B cell (primary cell): ENCODE data around the gene FANCC. TPM values are rescaled to one million over a fixed set of nuclear protein-coding genes. Genes with fewer than 3 reads are reported as not detected.

Source experiments
- ATAC-seq: fragments of 200-7000 bp; cut with Tn5 transposase; one replicate; pipeline ENCODE4 v1.10.0; 2021; ENCODE audit warnings: low read depth, mild to moderate bottlenecking, moderate number of reproducible peaks, moderate library complexity
- CTCF ChIA-PET: fragments of 350-600 bp; sonication (Branson Sonifier 250); formaldehyde crosslinking; loops from one replicate; lab custom pipeline; 2021; ENCODE audit warnings: antibody characterized with exemption, inconsistent platforms; lab: Charles Lee
- POLR2A ChIA-PET: fragments of 350-600 bp; sonication (Branson Sonifier 250); formaldehyde crosslinking; loops from one replicate; lab custom pipeline; 2021; ENCODE audit warnings: antibody characterized with exemption; lab: Charles Lee
- DNase-seq: peaks from one replicate; pipeline ENCODE4 v3.0.0; 2013
- H2AFZ ChIP-seq: 2 replicates; pipeline ENCODE4 v1.6.1; 2012; ENCODE audit warnings: mild to moderate bottlenecking, low read depth, low read length; ENCODE audit not compliant: insufficient read depth, poor library complexity, severe bottlenecking
- H3K27ac ChIP-seq, 2 donors: 1 replicate in 1 of 2; 2 replicates in 1 of 2; pipeline ENCODE4 v1.5.1; 2012 to 2013; ENCODE audit warnings: low read length in 2 of 2, mild to moderate bottlenecking in 2 of 2, moderate library complexity in 1 of 2
- H3K27me3 ChIP-seq, 4 experiments: fragments of 200-600 bp in 1 of 4; sonication (generic) in 1 of 4; replicated peaks in 1 of 4; 1 replicate in 2 of 4; 2 replicates in 2 of 4; pipeline versions ENCODE4 v1.6.1 to v1.7.0; 2013 to 2016; ENCODE audit warnings: low read length in 3 of 4, mild to moderate bottlenecking in 2 of 4, mixed read lengths in 1 of 4, moderate library complexity in 1 of 4; ENCODE audit not compliant: insufficient read depth in 4 of 4, control insufficient read depth in 3 of 4; ENCODE audit errors: control extremely low read depth in 1 of 4
- H3K36me3 ChIP-seq, 2 experiments: replicated peaks in 1 of 2; 1 replicate in 1 of 2; 2 replicates in 1 of 2; pipeline versions ENCODE4 v1.6.1 to v1.7.1; 2013; ENCODE audit warnings: low read length in 1 of 2; ENCODE audit not compliant: insufficient read depth in 2 of 2, control insufficient read depth in 1 of 2; ENCODE audit errors: control extremely low read depth in 1 of 2, extremely low read depth in 1 of 2
- H3K4me1 ChIP-seq, 2 donors: fragments of 200-600 bp in 1 of 2; sonication (generic) in 1 of 2; 1 replicate in 1 of 2; 2 replicates in 1 of 2; pipeline versions ENCODE4 v1.5.1 to v1.6.1; 2013 to 2017; ENCODE audit warnings: low read length in 2 of 2; ENCODE audit not compliant: control insufficient read depth in 2 of 2, insufficient read depth in 2 of 2
- H3K4me2 ChIP-seq: replicated peaks from 2 replicates; pipeline ENCODE3; 2012; ENCODE audit warnings: mild to moderate bottlenecking, low read depth, low read length; ENCODE audit not compliant: poor library complexity, severe bottlenecking
- H3K4me3 ChIP-seq, 5 experiments: fragments of 200-600 bp in 1 of 5; sonication (generic) in 1 of 5; 1 replicate in 3 of 5; 2 replicates in 2 of 5; pipeline versions ENCODE4 v1.5.1 to v1.7.0; 2011 to 2016; ENCODE audit warnings: low read length in 4 of 5, mild to moderate bottlenecking in 4 of 5, low read depth in 2 of 5, control low read depth in 1 of 5, moderate library complexity in 1 of 5; ENCODE audit not compliant: insufficient read depth in 1 of 5; ENCODE audit errors: control extremely low read depth in 1 of 5, extremely low read depth in 1 of 5
- H3K79me2 ChIP-seq: fragments of 200-600 bp; sonication (generic); one replicate; pipeline ENCODE4 v1.6.0; 2016; ENCODE audit warnings: low read length; ENCODE audit not compliant: control insufficient read depth, insufficient read depth
- H3K9ac ChIP-seq: fragments of 200-600 bp; sonication (generic); 2 replicates; pipeline ENCODE4 v1.6.1; 2017; ENCODE audit warnings: mild to moderate bottlenecking, low read length, moderate library complexity
- H3K9me3 ChIP-seq, 3 donors: one replicate each; pipeline versions ENCODE4 v1.6.1 to v1.7.1; 2013; ENCODE audit warnings: low read length in 2 of 3; ENCODE audit not compliant: control insufficient read depth in 2 of 3, insufficient read depth in 1 of 3; ENCODE audit errors: control extremely low read depth in 1 of 3
- H4K20me1 ChIP-seq: 2 replicates; pipeline ENCODE4 v1.6.0; 2012; ENCODE audit warnings: mild to moderate bottlenecking, low read length; ENCODE audit not compliant: insufficient read depth, control insufficient read depth, poor library complexity, severe bottlenecking
- H3K27ac Mint-ChIP-seq: one replicate; pipeline ENCODE4 v1.8.0; 2021; ENCODE audit warnings: mixed read lengths
- H3K27me3 Mint-ChIP-seq: one replicate; pipeline ENCODE4 v1.8.0; 2021; ENCODE audit warnings: mixed read lengths
- H3K4me1 Mint-ChIP-seq: one replicate; pipeline ENCODE4 v1.8.0; 2021; ENCODE audit warnings: mixed read lengths
- H3K4me3 Mint-ChIP-seq: one replicate; pipeline ENCODE4 v1.8.0; 2021; ENCODE audit warnings: mixed read lengths
- H3K9me3 Mint-ChIP-seq: one replicate; pipeline ENCODE4 v1.8.0; 2022; ENCODE audit warnings: mixed read lengths; ENCODE audit not compliant: insufficient read depth
- EZH2 ChIP-seq: IDR thresholded peaks from 2 replicates; pipeline ENCODE4 v1.6.1; 2012; ENCODE audit warnings: borderline replicate concordance, low read depth, mild to moderate bottlenecking, moderate library complexity, low read length; ENCODE audit not compliant: insufficient read depth, poor library complexity, severe bottlenecking
- WGBS: methylation state at CpG from one replicate; pipeline ENCODE4 v1.1.5; 2013; ENCODE audit warnings: missing lambda C conversion rate; ENCODE audit not compliant: insufficient coverage; 5-methylcytosine and 5-hydroxymethylcytosine counted together
- intact Hi-C: fragments of 100-400 bp; cut with micrococcal nuclease; formaldehyde crosslinking; loops from one replicate; pipeline ENCODE4 v1.10.0; 2022
- polyA plus RNA-seq: library from polyadenylated mRNA; depleted of rRNA; stranded (reverse); fragments of >200 nt; gene quantifications from 2 replicates; pipeline ENCODE4 v1.2.3, GENCODE V29; 2012
- total RNA-seq, 2 donors: library from RNA; stranded (reverse); fragments of 120-200 nt in 1 of 2; gene quantifications; 1 replicate in 1 of 2; 2 replicates in 1 of 2; pipeline versions ENCODE4 v1.2.3 to v1.2.4, GENCODE V29; 2013 to 2022
- TF ChIP-seq, protein P1 (sequence below): fragments of 200-600 bp; IDR thresholded peaks from one replicate; pipeline ENCODE4 v1.8.0; 2022; ENCODE audit warnings: antibody characterized with exemption, mild to moderate bottlenecking

Gene FANCC
- total and polyA plus RNA-seq, 2 donors (not counting 1 experiment from before 2014, with no cell fraction given): 1.8 to 11.1 TPM

DNA sequence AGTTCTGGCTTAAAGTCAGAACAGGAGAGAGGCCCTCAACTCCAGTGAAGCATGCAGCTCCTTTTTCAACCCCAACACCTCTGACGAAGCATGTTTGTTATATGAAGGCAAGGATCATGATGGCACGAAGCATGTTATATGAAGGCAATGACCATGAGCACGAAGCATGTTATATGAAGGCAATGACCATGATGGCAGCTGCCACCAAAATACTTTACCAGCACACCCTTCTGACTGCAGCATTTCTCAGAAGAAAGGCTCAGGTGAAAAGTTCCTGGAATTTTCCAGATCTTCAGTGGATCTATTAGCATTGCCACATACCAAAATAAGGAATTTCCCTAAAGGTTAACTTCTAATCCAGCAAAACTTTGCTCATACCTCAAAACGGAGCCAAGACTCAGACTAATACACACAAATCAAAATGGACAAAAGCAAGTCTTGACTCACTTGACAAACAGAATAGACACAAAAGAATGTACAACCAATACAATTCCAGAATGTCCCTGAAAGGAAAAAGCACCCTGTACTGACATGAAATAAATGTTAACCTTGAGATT, 217.4 kb downstream of the FANCC start:
- no peaks in the 10 kb centered on the region for H3K9me3 ChIP-seq
- H3K36me3 ChIP-seq: peaks cover 0 to 3% of the 10 kb centered on the region in 2 experiments
- 94% methylated on average over 4 of the region's 4 CpGs for WGBS
- TF ChIP-seq, protein P1, sequence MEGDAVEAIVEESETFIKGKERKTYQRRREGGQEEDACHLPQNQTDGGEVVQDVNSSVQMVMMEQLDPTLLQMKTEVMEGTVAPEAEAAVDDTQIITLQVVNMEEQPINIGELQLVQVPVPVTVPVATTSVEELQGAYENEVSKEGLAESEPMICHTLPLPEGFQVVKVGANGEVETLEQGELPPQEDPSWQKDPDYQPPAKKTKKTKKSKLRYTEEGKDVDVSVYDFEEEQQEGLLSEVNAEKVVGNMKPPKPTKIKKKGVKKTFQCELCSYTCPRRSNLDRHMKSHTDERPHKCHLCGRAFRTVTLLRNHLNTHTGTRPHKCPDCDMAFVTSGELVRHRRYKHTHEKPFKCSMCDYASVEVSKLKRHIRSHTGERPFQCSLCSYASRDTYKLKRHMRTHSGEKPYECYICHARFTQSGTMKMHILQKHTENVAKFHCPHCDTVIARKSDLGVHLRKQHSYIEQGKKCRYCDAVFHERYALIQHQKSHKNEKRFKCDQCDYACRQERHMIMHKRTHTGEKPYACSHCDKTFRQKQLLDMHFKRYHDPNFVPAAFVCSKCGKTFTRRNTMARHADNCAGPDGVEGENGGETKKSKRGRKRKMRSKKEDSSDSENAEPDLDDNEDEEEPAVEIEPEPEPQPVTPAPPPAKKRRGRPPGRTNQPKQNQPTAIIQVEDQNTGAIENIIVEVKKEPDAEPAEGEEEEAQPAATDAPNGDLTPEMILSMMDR: no peak
- no peak for TF ChIP-seq EZH2
- ATAC-seq (no peak), DNase-seq (no peak)
- Mint-ChIP-seq H3K4me1 (no peaks in the 10 kb centered on the region), H3K27ac (no peak overlapping the region), H3K4me3 (no peak overlapping the region), H3K9me3 (no peaks in the 10 kb centered on the region), H3K27me3 (no peaks in the 10 kb centered on the region)
- no peak overlapping the region for H3K9ac ChIP-seq
- intact Hi-C loops: no loop called here
- no peaks in the 10 kb centered on the region for H3K4me1 ChIP-seq
- H3K27ac ChIP-seq: no peak overlapping the region
- ChIA-PET CTCF (no interaction called here), POLR2A (no interaction called here)
- H3K27me3 ChIP-seq: peaks cover 0 to 2% (median 0%) of the 10 kb centered on the region in 4 experiments
- H4K20me1 ChIP-seq: no peaks in the 10 kb centered on the region
- H2AFZ ChIP-seq: no peak overlapping the region
- no peak overlapping the region for H3K4me2 ChIP-seq
- no peaks in the 10 kb centered on the region for H3K79me2 ChIP-seq
- no peak overlapping the region for H3K4me3 ChIP-seq

DNA sequence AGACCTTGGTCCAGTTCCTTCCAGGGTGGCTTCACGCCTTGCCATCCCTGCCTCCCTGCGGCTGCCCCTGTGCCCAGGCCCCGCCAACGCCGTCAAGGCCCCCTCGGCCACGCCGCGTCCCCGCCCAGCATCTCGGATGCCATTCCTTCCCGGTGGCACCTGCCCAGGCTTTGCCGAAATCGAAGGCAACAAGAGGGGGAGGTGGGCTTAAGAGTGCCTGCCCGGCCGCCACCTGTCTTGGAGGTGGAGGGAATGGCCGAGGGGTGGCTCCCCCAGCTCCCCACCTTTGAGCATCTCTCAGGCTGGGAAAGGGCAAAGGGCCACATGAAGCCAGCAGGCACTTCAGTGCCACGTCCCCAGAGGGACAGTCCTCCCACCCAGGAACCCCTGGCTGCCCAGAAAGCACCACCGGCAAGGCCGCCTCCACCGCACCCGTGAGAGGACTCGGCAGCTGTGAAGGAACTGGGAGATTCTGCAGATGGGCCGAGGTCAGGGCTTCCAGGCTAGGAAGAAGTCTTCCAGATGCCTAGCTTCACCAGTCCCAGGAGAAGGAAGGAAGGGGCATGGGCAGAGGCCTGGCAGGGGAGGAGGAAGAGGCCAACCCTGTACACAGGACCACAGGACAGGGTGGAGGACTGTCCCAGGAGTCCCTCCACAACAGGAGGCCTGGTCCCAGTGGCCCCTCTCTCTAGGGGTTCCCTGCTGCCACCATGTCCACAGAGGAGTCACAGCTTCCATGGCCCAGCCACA, 218.0 kb downstream of the FANCC start:
- no peak for TF ChIP-seq EZH2
- WGBS: 97% methylated on average over 19 of the region's 24 CpGs

More for the DNA sequence above, 218.0 kb downstream of the FANCC start:
- Histone ChIP-seq H2AFZ (no peak overlapping the region), H3K4me1 (no peaks in the 10 kb centered on the region), H3K27me3 (peaks cover 0 to 2% (median 0%) of the 10 kb centered on the region in 4 experiments), H3K4me3 (no peak overlapping the region), H3K79me2 (no peaks in the 10 kb centered on the region), H3K4me2 (no peak overlapping the region), H3K9ac (no peak overlapping the region), H3K27ac (no peak overlapping the region), H3K9me3 (no peaks in the 10 kb centered on the region), H3K36me3 (peaks cover 0 to 3% of the 10 kb centered on the region in 2 experiments), H4K20me1 (no peaks in the 10 kb centered on the region)
- H3K27me3 Mint-ChIP-seq: no peaks in the 10 kb centered on the region
- ATAC-seq (no peak), DNase-seq (no peak)
- H3K4me3 Mint-ChIP-seq: no peak overlapping the region
- ChIA-PET POLR2A (no interaction called here), CTCF (no interaction called here)
- intact Hi-C loops: no loop called here
- H3K9me3 Mint-ChIP-seq: no peaks in the 10 kb centered on the region
- no peak overlapping the region for H3K27ac Mint-ChIP-seq
- H3K4me1 Mint-ChIP-seq: no peaks in the 10 kb centered on the region
